ENCODE measurements around the gene TMEM167B. TPM values are rescaled to one million over a fixed set of nuclear protein-coding genes. Genes with fewer than 3 reads are reported as not detected.
"Not testable (repeated sequence)": the region's sequence is repeated elsewhere in the genome, so short reads cannot be mapped to it uniquely, and the experiment has no call there.

The TMEM167B gene
- total RNA-seq, 3 donors from 2014 or later: 38.5 to 48.1 (median 45.9) TPM

GRCh38 chr1:109047339-109047738 lies 43.2 kb upstream of the TMEM167B start:
- intact Hi-C loops (cut with DNase I, micrococcal nuclease): no loop called here
- no peak for TF ChIP-seq CTCF (IDR thresholded peaks at IDR 0.05)
- no peak overlapping the region for H3K4me3 ChIP-seq
- ATAC-seq: no peak
- no peak for DNase-seq
- no peaks in the 10 kb centered on the region for H3K9me3 ChIP-seq
- H3K36me3 ChIP-seq (ENCODE audit: low read depth): no peaks in the 10 kb centered on the region
- no peaks in the 10 kb centered on the region for H3K4me1 ChIP-seq (ENCODE audit: low read depth)

DNA sequence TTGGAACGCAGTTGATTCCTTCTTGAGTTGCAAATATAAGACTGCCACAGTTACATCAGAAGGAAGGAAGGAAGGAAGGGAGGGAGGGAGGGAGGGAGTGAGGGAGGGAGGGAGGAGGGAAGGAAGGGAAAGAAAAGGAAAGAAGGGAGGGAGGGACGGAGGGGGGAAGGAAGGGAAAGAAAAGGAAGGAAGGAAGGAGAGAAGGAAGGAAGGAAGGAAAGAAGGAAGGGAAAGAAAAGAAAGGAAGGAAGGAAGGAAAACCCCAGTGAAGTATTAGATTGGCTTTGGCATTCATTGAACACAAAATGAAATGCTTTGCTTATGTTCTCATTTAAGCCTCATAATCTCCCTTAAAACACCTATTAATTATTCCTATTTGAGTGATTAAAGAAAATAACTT lies 42.2 kb upstream of the TMEM167B start:
- H3K9me3 ChIP-seq: no peaks in the 10 kb centered on the region
- H3K36me3 ChIP-seq (ENCODE audit: low read depth): no peaks in the 10 kb centered on the region
- intact Hi-C loops (cut with DNase I, micrococcal nuclease): no loop called here
- TF ChIP-seq CTCF (IDR thresholded peaks at IDR 0.05): no peak
- no peak overlapping the region for H3K4me3 ChIP-seq
- no peaks in the 10 kb centered on the region for H3K4me1 ChIP-seq (ENCODE audit: low read depth)
- no peak for ATAC-seq
- no peak for DNase-seq

DNA sequence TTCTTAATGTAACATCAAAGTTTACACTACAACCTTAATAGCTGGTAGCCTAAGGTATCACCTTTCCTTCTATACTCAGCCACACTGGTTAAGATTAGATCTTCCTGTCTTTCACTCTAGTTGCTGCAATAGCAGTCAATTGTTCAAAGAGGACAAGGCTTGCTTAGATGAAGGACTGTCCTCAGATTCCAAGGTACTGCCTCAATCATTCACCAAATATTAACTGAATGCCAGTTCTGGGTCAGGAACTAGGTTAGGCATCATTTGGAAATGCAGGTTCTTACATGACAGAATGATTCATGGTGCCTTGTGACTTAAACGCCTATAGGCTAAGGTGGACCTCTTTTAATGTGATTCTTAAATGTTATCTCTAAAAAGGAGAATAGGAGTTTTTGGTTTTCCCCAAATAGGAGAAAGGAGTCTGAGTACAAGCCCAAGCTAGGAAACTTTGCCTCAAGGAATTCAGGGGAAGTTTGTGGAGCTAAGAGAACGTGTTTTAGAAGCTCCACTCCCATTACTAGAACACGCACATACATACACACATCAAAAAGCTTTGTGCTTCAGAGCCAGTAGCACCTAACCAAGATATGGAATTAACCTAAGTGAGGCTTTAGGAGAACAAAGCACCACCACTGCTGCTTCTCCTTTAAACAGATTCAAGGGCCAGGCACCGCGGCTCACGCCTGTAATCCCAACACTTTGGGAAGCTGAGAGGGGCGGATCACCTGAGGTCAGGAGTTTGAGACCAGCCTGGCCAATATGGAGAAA lies 40.2 kb upstream of the TMEM167B start:
- intact Hi-C loops (cut with DNase I, micrococcal nuclease): no loop called here
- TF ChIP-seq CTCF (IDR thresholded peaks at IDR 0.05): no peak
- no peak for DNase-seq
- no peaks in the 10 kb centered on the region for H3K4me1 ChIP-seq (ENCODE audit: low read depth)
- ATAC-seq: no peak
- H3K36me3 ChIP-seq (ENCODE audit: low read depth): no peaks in the 10 kb centered on the region
- no peaks in the 10 kb centered on the region for H3K9me3 ChIP-seq
- no peak overlapping the region for H3K4me3 ChIP-seq

- intact Hi-C loops (cut with DNase I, micrococcal nuclease); DNase-seq; H3K4me3 ChIP-seq; ATAC-seq; H3K9me3 ChIP-seq; H3K4me1 ChIP-seq (ENCODE audit: low read depth); H3K36me3 ChIP-seq (ENCODE audit: low read depth): not testable (repeated sequence)
Observed at GRCh38 chr1:109052145-109052544, 38.4 kb upstream of the TMEM167B start.

DNA sequence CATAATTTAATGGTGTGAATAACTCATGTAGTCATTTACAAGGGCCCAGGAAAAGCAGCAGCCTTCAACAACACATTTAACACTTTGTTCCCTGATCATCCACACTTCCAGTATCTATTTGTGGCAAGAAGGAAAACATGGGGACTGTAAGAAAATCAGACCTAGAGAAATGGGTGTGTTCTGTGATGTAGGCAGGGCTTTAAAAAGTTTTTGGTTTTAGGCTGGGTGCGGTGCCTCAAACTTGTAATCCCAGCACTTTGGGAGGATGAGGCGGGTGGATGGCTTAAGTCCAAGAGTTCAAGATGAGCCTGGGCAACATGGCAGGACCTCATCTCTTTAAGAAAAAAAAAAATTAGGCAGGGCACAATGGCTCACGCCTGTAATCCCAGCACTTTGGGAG lies 34.5 kb upstream of the TMEM167B start:
- TF ChIP-seq CTCF (IDR thresholded peaks at IDR 0.05): no peak
- Histone ChIP-seq H3K9me3 (no peaks in the 10 kb centered on the region), H3K36me3 (ENCODE audit: low read depth) (no peaks in the 10 kb centered on the region), H3K4me1 (ENCODE audit: low read depth) (no peaks in the 10 kb centered on the region), H3K4me3 (no peak overlapping the region)
- intact Hi-C loops (cut with DNase I, micrococcal nuclease): no loop called here
- ATAC-seq (no peak), DNase-seq (no peak)

DNA sequence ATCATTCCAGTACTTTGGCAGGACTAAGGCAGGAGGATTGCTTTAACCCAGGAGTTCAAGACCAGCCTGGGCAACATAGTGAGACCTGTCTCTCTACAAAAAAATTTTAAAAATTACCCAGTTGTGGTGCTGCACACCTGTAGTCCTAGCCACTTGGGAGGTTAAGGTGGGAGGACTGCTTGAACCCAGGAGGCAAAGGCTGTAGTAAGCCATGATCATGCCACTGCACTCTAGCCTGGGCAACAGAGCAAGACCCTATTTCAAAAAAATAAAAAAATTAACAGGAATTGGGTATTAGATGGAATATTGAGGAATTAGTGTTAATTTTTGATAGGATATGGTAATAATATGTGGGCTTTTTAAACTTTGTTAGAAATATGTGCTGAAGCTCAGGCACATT lies 31.5 kb upstream of the TMEM167B start:
- intact Hi-C loops (cut with DNase I, micrococcal nuclease): no loop called here
- DNase-seq: no peak
- no peak for ATAC-seq
- TF ChIP-seq CTCF (IDR thresholded peaks at IDR 0.05): no peak
- Histone ChIP-seq H3K9me3 (no peaks in the 10 kb centered on the region), H3K4me3 (no peak overlapping the region), H3K4me1 (ENCODE audit: low read depth) (no peaks in the 10 kb centered on the region), H3K36me3 (ENCODE audit: low read depth) (no peaks in the 10 kb centered on the region)

Data from mucosa of descending colon (tissue), 3 donors.